ENCODE results near the gene FAM184A. TPM values are rescaled to one million over a fixed set of nuclear protein-coding genes. Genes with fewer than 3 reads are reported as not detected.

The FAM184A gene
- total RNA-seq, 1 experiment from 2014 or later: 0.97 TPM

GRCh38 chr6:119043265-119043664 is 35.2 kb downstream of the FAM184A start:
- H3K36me3 ChIP-seq (ENCODE audit: insufficient read depth, low read length, poor library complexity, severe bottlenecking): no peaks in the 10 kb centered on the region
- H3K27ac ChIP-seq (ENCODE audit: low read depth, low read length, poor library complexity, severe bottlenecking): no peak overlapping the region
- ChIA-PET POLR2A (ENCODE audit: low non-redundant PET) (no interaction called here), CTCF (no interaction called here)
- no TSS peak for BruUV-seq (replicated peaks)
- no peaks in the 10 kb centered on the region for H3K4me1 ChIP-seq (ENCODE audit: insufficient read depth, low read length, poor library complexity, severe bottlenecking)
- no peaks in the 10 kb centered on the region for H3K9me3 ChIP-seq (ENCODE audit: low read depth, low read length, poor library complexity, severe bottlenecking)
- no peak for DNase-seq (ENCODE audit: low spot score)
- no peak overlapping the region for H3K4me3 ChIP-seq (ENCODE audit: low read depth, low read length, poor library complexity, severe bottlenecking)
- H3K27me3 ChIP-seq (replicated peaks; ENCODE audit: insufficient read depth, low read depth, low read length, poor library complexity): no peaks in the 10 kb centered on the region
- intact Hi-C loops (cut with micrococcal nuclease; ENCODE audit: unreplicated experiment): no loop called here
- TF ChIP-seq EZH2 (IDR thresholded peaks at IDR 0.05; ENCODE audit: borderline replicate concordance, low read depth, low read length, poor library complexity, severe bottlenecking) (no peak), CTCF (conservative IDR thresholded peaks at IDR 0.05; ENCODE audit: low read depth, low read length) (no peak)

- Histone ChIP-seq H3K4me1 (ENCODE audit: insufficient read depth, low read length, poor library complexity, severe bottlenecking) (no peaks in the 10 kb centered on the region), H3K9me3 (ENCODE audit: low read depth, low read length, poor library complexity, severe bottlenecking) (no peaks in the 10 kb centered on the region), H3K27ac (ENCODE audit: low read depth, low read length, poor library complexity, severe bottlenecking) (no peak overlapping the region), H3K4me3 (ENCODE audit: low read depth, low read length, poor library complexity, severe bottlenecking) (no peak overlapping the region), H3K36me3 (ENCODE audit: insufficient read depth, low read length, poor library complexity, severe bottlenecking) (no peaks in the 10 kb centered on the region), H3K27me3 (replicated peaks; ENCODE audit: insufficient read depth, low read depth, low read length, poor library complexity) (no peaks in the 10 kb centered on the region)
- ChIA-PET CTCF (no interaction called here), POLR2A (ENCODE audit: low non-redundant PET) (no interaction called here)
- no peak for TF ChIP-seq EZH2 (IDR thresholded peaks at IDR 0.05; ENCODE audit: borderline replicate concordance, low read depth, low read length, poor library complexity, severe bottlenecking)
- no peak for TF ChIP-seq CTCF (conservative IDR thresholded peaks at IDR 0.05; ENCODE audit: low read depth, low read length)
- BruUV-seq (replicated peaks): no TSS peak
- DNase-seq (ENCODE audit: low spot score): no peak
- intact Hi-C loops (cut with micrococcal nuclease; ENCODE audit: unreplicated experiment): no loop called here
Measured at GRCh38 chr6:119040636-119041035, 37.8 kb downstream of the FAM184A start.

GRCh38 chr6:119040229-119040628 is 38.2 kb downstream of the FAM184A start:
- ChIA-PET CTCF (no interaction called here), POLR2A (ENCODE audit: low non-redundant PET) (no interaction called here)
- TF ChIP-seq CTCF (conservative IDR thresholded peaks at IDR 0.05; ENCODE audit: low read depth, low read length) (no peak), EZH2 (IDR thresholded peaks at IDR 0.05; ENCODE audit: borderline replicate concordance, low read depth, low read length, poor library complexity, severe bottlenecking) (no peak)
- no peaks in the 10 kb centered on the region for H3K4me1 ChIP-seq (ENCODE audit: insufficient read depth, low read length, poor library complexity, severe bottlenecking)
- intact Hi-C loops (cut with micrococcal nuclease; ENCODE audit: unreplicated experiment): no loop called here
- H3K36me3 ChIP-seq (ENCODE audit: insufficient read depth, low read length, poor library complexity, severe bottlenecking): no peaks in the 10 kb centered on the region
- no peak overlapping the region for H3K27ac ChIP-seq (ENCODE audit: low read depth, low read length, poor library complexity, severe bottlenecking)
- DNase-seq (ENCODE audit: low spot score): no peak
- H3K9me3 ChIP-seq (ENCODE audit: low read depth, low read length, poor library complexity, severe bottlenecking): no peaks in the 10 kb centered on the region
- no peaks in the 10 kb centered on the region for H3K27me3 ChIP-seq (replicated peaks; ENCODE audit: insufficient read depth, low read depth, low read length, poor library complexity)
- no peak overlapping the region for H3K4me3 ChIP-seq (ENCODE audit: low read depth, low read length, poor library complexity, severe bottlenecking)
- BruUV-seq (replicated peaks): no TSS peak
